ENCODE data around the gene ASCC3.

Gene ASCC3

GRCh38 chr6:100865525-100865924, 15.6 kb downstream of the ASCC3 start:
- Histone ChIP-seq H3K27me3 (ENCODE audit: insufficient read depth, insufficient read length) (no peaks in the 10 kb centered on the region), H3K36me3 (ENCODE audit: insufficient read depth, insufficient read length, low read length) (peaks cover 53% of the 10 kb centered on the region), H3K4me3 (ENCODE audit: insufficient read length, low read depth) (no peak overlapping the region), H3K9ac (ENCODE audit: insufficient read length, low read depth) (no peak overlapping the region), H3K9me3 (ENCODE audit: insufficient read depth, low read length) (no peaks in the 10 kb centered on the region), H3K4me1 (ENCODE audit: insufficient read depth, insufficient read length) (no peaks in the 10 kb centered on the region)
- DNase-seq (ENCODE audit: low read depth, low spot score), result no peak
- TF ChIP-seq YY1 (IDR thresholded peaks at IDR 0.05; ENCODE audit: insufficient read depth, insufficient read length) (no peak), ZNF274 (IDR thresholded peaks at IDR 0.05; ENCODE audit: low read depth, low read length) (no peak), SUZ12 (IDR thresholded peaks at IDR 0.05; ENCODE audit: extremely low read depth, insufficient read depth, insufficient read length) (no peak)

GRCh38 chr6:100862063-100862462, 19.1 kb downstream of the ASCC3 start:
- no peaks in the 10 kb centered on the region for H3K4me1 ChIP-seq (ENCODE audit: insufficient read depth, insufficient read length)
- peaks cover 8% of the 10 kb centered on the region; the same call in 1 of the 2 replicates for H3K9me3 ChIP-seq (ENCODE audit: insufficient read depth, low read length)
- no peak overlapping the region for H3K4me3 ChIP-seq (ENCODE audit: insufficient read length, low read depth)
- no peaks in the 10 kb centered on the region for H3K27me3 ChIP-seq (ENCODE audit: insufficient read depth, insufficient read length)
- no peak overlapping the region for H3K9ac ChIP-seq (ENCODE audit: insufficient read length, low read depth)
- no peak for DNase-seq (ENCODE audit: low read depth, low spot score)
- peaks cover 53% of the 10 kb centered on the region for H3K36me3 ChIP-seq (ENCODE audit: insufficient read depth, insufficient read length, low read length)
- no peak for TF ChIP-seq ZNF274 (IDR thresholded peaks at IDR 0.05; ENCODE audit: low read depth, low read length)
- TF ChIP-seq SUZ12 (IDR thresholded peaks at IDR 0.05; ENCODE audit: extremely low read depth, insufficient read depth, insufficient read length), result no peak
- TF ChIP-seq YY1 (IDR thresholded peaks at IDR 0.05; ENCODE audit: insufficient read depth, insufficient read length), result no peak

- Histone ChIP-seq H3K4me1 (ENCODE audit: insufficient read depth, insufficient read length) (no peaks in the 10 kb centered on the region), H3K36me3 (ENCODE audit: insufficient read depth, insufficient read length, low read length) (peaks cover 18% of the 10 kb centered on the region), H3K27me3 (ENCODE audit: insufficient read depth, insufficient read length) (no peaks in the 10 kb centered on the region), H3K4me3 (ENCODE audit: insufficient read length, low read depth) (no peak overlapping the region), H3K9ac (ENCODE audit: insufficient read length, low read depth) (no peak overlapping the region), H3K9me3 (ENCODE audit: insufficient read depth, low read length) (peaks cover 21% of the 10 kb centered on the region)
- DNase-seq (ENCODE audit: low read depth, low spot score), result no peak
- no peak for TF ChIP-seq SUZ12 (IDR thresholded peaks at IDR 0.05; ENCODE audit: extremely low read depth, insufficient read depth, insufficient read length)
- TF ChIP-seq YY1 (IDR thresholded peaks at IDR 0.05; ENCODE audit: insufficient read depth, insufficient read length), result no peak
- no peak for TF ChIP-seq ZNF274 (IDR thresholded peaks at IDR 0.05; ENCODE audit: low read depth, low read length)
Observed at GRCh38 chr6:100856146-100856545, 25.0 kb downstream of the ASCC3 start.

DNA sequence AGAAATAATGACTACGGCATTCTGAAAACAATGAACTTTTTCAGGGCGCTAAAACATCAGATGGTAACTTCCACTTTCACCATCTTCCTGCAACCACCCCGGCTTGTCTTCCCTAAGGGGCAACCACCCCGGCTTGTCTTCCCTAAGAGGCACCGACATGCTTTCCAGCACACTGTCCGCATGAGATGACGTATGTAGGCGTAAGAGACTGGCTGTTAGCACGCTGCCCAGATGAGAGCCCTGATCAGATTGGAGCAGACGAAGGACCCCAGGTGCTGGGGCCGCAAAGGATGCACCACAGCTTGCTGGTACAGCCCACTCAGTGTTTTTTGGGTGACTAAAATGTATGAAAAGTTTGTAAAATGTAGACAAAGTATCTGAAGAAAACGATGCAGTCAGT, 29.3 kb downstream of the ASCC3 start:
- H3K9me3 ChIP-seq (ENCODE audit: insufficient read depth, low read length), result peaks cover 11% of the 10 kb centered on the region
- DNase-seq (ENCODE audit: low read depth, low spot score), result no peak
- no peaks in the 10 kb centered on the region for H3K4me1 ChIP-seq (ENCODE audit: insufficient read depth, insufficient read length)
- TF ChIP-seq YY1 (IDR thresholded peaks at IDR 0.05; ENCODE audit: insufficient read depth, insufficient read length), result no peak
- TF ChIP-seq ZNF274 (IDR thresholded peaks at IDR 0.05; ENCODE audit: low read depth, low read length), result no peak
- TF ChIP-seq SUZ12 (IDR thresholded peaks at IDR 0.05; ENCODE audit: extremely low read depth, insufficient read depth, insufficient read length), result no peak
- H3K36me3 ChIP-seq (ENCODE audit: insufficient read depth, insufficient read length, low read length), result peaks cover 14% of the 10 kb centered on the region
- no peak overlapping the region for H3K4me3 ChIP-seq (ENCODE audit: insufficient read length, low read depth)
- H3K9ac ChIP-seq (ENCODE audit: insufficient read length, low read depth), result no peak overlapping the region
- H3K27me3 ChIP-seq (ENCODE audit: insufficient read depth, insufficient read length), result no peaks in the 10 kb centered on the region

DNA sequence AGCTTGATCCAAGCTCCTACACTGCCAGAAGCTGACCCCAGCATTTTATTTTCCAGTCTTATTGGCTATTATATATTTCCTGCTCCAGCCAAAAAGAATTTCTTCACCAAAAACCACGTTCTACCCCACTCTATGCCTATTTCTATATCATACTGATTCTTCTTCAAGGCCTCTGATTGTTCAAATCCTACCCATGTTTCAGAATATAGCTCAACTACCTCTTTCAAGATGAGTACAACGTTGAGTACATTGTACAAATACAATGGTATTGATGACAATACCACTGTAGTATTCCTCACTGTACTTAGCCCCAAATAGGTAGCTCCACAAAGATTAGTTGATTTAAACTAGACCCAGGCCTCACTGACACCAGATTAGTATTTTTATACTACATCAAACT, 31.0 kb downstream of the ASCC3 start:
- no peaks in the 10 kb centered on the region for H3K9me3 ChIP-seq (ENCODE audit: insufficient read depth, low read length)
- H3K9ac ChIP-seq (ENCODE audit: insufficient read length, low read depth), result no peak overlapping the region
- no peak overlapping the region for H3K4me3 ChIP-seq (ENCODE audit: insufficient read length, low read depth)
- no peak for DNase-seq (ENCODE audit: low read depth, low spot score)
- no peaks in the 10 kb centered on the region for H3K4me1 ChIP-seq (ENCODE audit: insufficient read depth, insufficient read length)
- peaks cover 10% of the 10 kb centered on the region for H3K36me3 ChIP-seq (ENCODE audit: insufficient read depth, insufficient read length, low read length)
- no peak for TF ChIP-seq ZNF274 (IDR thresholded peaks at IDR 0.05; ENCODE audit: low read depth, low read length)
- no peak for TF ChIP-seq YY1 (IDR thresholded peaks at IDR 0.05; ENCODE audit: insufficient read depth, insufficient read length)
- TF ChIP-seq SUZ12 (IDR thresholded peaks at IDR 0.05; ENCODE audit: extremely low read depth, insufficient read depth, insufficient read length), result no peak
- H3K27me3 ChIP-seq (ENCODE audit: insufficient read depth, insufficient read length), result no peaks in the 10 kb centered on the region

- H3K36me3 ChIP-seq (ENCODE audit: insufficient read depth, insufficient read length, low read length), result peaks cover 10% of the 10 kb centered on the region
- no peak overlapping the region for H3K9ac ChIP-seq (ENCODE audit: insufficient read length, low read depth)
- H3K4me3 ChIP-seq (ENCODE audit: insufficient read length, low read depth), result no peak overlapping the region
- no peaks in the 10 kb centered on the region for H3K27me3 ChIP-seq (ENCODE audit: insufficient read depth, insufficient read length)
- H3K4me1 ChIP-seq (ENCODE audit: insufficient read depth, insufficient read length), result no peaks in the 10 kb centered on the region
- H3K9me3 ChIP-seq (ENCODE audit: insufficient read depth, low read length), result no peaks in the 10 kb centered on the region
- no peak for DNase-seq (ENCODE audit: low read depth, low spot score)
- TF ChIP-seq ZNF274 (IDR thresholded peaks at IDR 0.05; ENCODE audit: low read depth, low read length), result no peak
- no peak for TF ChIP-seq YY1 (IDR thresholded peaks at IDR 0.05; ENCODE audit: insufficient read depth, insufficient read length)
- TF ChIP-seq SUZ12 (IDR thresholded peaks at IDR 0.05; ENCODE audit: extremely low read depth, insufficient read depth, insufficient read length), result no peak
Observed at GRCh38 chr6:100846276-100846675, 34.9 kb downstream of the ASCC3 start.

GRCh38 chr6:100845676-100846075, 35.5 kb downstream of the ASCC3 start:
- no peak overlapping the region for H3K9ac ChIP-seq (ENCODE audit: insufficient read length, low read depth)
- H3K27me3 ChIP-seq (ENCODE audit: insufficient read depth, insufficient read length), result no peaks in the 10 kb centered on the region
- peaks cover 10% of the 10 kb centered on the region for H3K36me3 ChIP-seq (ENCODE audit: insufficient read depth, insufficient read length, low read length)
- TF ChIP-seq SUZ12 (IDR thresholded peaks at IDR 0.05; ENCODE audit: extremely low read depth, insufficient read depth, insufficient read length) (no peak), YY1 (IDR thresholded peaks at IDR 0.05; ENCODE audit: insufficient read depth, insufficient read length) (no peak), ZNF274 (IDR thresholded peaks at IDR 0.05; ENCODE audit: low read depth, low read length) (no peak)
- no peaks in the 10 kb centered on the region for H3K4me1 ChIP-seq (ENCODE audit: insufficient read depth, insufficient read length)
- H3K4me3 ChIP-seq (ENCODE audit: insufficient read length, low read depth), result no peak overlapping the region
- DNase-seq (ENCODE audit: low read depth, low spot score), result no peak
- no peaks in the 10 kb centered on the region for H3K9me3 ChIP-seq (ENCODE audit: insufficient read depth, low read length)
